Measurements from ENCODE around the gene SLC8A3.

SLC8A3 gene

GRCh38 chr14:70057519-70058136 lies 131.1 kb downstream of the SLC8A3 start:
- no peaks in the 10 kb centered on the region for H3K4me1 ChIP-seq (ENCODE audit: control insufficient read depth, low read depth, low read length)

DNA sequence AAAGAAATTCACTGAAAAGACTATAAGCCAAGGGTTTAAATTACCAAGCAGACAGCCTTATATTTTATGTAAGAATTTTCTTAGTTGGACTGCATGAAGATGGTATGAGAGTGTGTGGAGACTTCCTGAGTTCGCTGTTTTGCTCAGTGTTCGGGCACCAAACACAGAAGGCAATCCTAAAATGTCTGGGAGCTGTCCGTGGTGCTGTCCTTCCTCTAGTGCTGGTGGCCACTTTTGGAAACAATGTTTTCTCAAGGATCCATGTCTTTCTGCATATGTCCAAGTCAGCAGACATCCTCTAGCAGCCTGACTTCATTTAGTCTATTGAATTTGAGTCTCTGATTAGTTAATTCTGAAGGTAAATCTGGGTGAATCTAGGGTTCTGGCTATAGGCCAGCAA lies 135.8 kb downstream of the SLC8A3 start:
- no peaks in the 10 kb centered on the region for H3K36me3 ChIP-seq (ENCODE audit: control insufficient read depth, low read depth, low read length)
- no peak overlapping the region for H3K9ac ChIP-seq (ENCODE audit: low read length)
- no peaks in the 10 kb centered on the region for H3K4me1 ChIP-seq (ENCODE audit: control insufficient read depth, low read depth, low read length)
- no peaks in the 10 kb centered on the region for H3K9me3 ChIP-seq (ENCODE audit: control insufficient read depth, low read depth, low read length)
- no peak overlapping the region for H3K27ac ChIP-seq (ENCODE audit: low read length)
- no peak overlapping the region for H3K4me3 ChIP-seq (ENCODE audit: low read length)
- H3K27me3 ChIP-seq (ENCODE audit: control insufficient read depth, insufficient read depth, low read length): no peaks in the 10 kb centered on the region

More at GRCh38 chr14:70057519-70058136, 131.1 kb downstream of the SLC8A3 start:
- no peaks in the 10 kb centered on the region for H3K36me3 ChIP-seq (ENCODE audit: control insufficient read depth, low read depth, low read length)
- no peaks in the 10 kb centered on the region for H3K27me3 ChIP-seq (ENCODE audit: control insufficient read depth, insufficient read depth, low read length)
- no peak overlapping the region for H3K4me3 ChIP-seq (ENCODE audit: low read length)
- H3K9me3 ChIP-seq (ENCODE audit: control insufficient read depth, low read depth, low read length): no peaks in the 10 kb centered on the region
- no peak overlapping the region for H3K9ac ChIP-seq (ENCODE audit: low read length)
- H3K27ac ChIP-seq (ENCODE audit: low read length): no peak overlapping the region

- no peak overlapping the region for H3K9ac ChIP-seq (ENCODE audit: low read length)
- H3K27me3 ChIP-seq (ENCODE audit: control insufficient read depth, insufficient read depth, low read length): peaks cover 10% of the 10 kb centered on the region
- no peak overlapping the region for H3K4me3 ChIP-seq (ENCODE audit: low read length)
- H3K9me3 ChIP-seq (ENCODE audit: control insufficient read depth, low read depth, low read length): no peaks in the 10 kb centered on the region
- no peaks in the 10 kb centered on the region for H3K4me1 ChIP-seq (ENCODE audit: control insufficient read depth, low read depth, low read length)
- no peak overlapping the region for H3K27ac ChIP-seq (ENCODE audit: low read length)
- H3K36me3 ChIP-seq (ENCODE audit: control insufficient read depth, low read depth, low read length): no peaks in the 10 kb centered on the region
Measured at GRCh38 chr14:70050136-70050535, 138.6 kb downstream of the SLC8A3 start.

- Histone ChIP-seq H3K9me3 (ENCODE audit: control insufficient read depth, low read depth, low read length) (no peaks in the 10 kb centered on the region), H3K27me3 (ENCODE audit: control insufficient read depth, insufficient read depth, low read length) (peaks cover 10% of the 10 kb centered on the region), H3K4me1 (ENCODE audit: control insufficient read depth, low read depth, low read length) (no peaks in the 10 kb centered on the region), H3K4me3 (ENCODE audit: low read length) (no peak overlapping the region), H3K9ac (ENCODE audit: low read length) (no peak overlapping the region), H3K27ac (ENCODE audit: low read length) (no peak overlapping the region), H3K36me3 (ENCODE audit: control insufficient read depth, low read depth, low read length) (no peaks in the 10 kb centered on the region)
Measured at GRCh38 chr14:70049605-70050004, 139.1 kb downstream of the SLC8A3 start.

- H3K9me3 ChIP-seq (ENCODE audit: control insufficient read depth, low read depth, low read length): no peaks in the 10 kb centered on the region
- peaks cover 10% of the 10 kb centered on the region for H3K27me3 ChIP-seq (ENCODE audit: control insufficient read depth, insufficient read depth, low read length)
- no peak overlapping the region for H3K27ac ChIP-seq (ENCODE audit: low read length)
- no peaks in the 10 kb centered on the region for H3K4me1 ChIP-seq (ENCODE audit: control insufficient read depth, low read depth, low read length)
- H3K36me3 ChIP-seq (ENCODE audit: control insufficient read depth, low read depth, low read length): no peaks in the 10 kb centered on the region
- H3K4me3 ChIP-seq (ENCODE audit: low read length): no peak overlapping the region
- no peak overlapping the region for H3K9ac ChIP-seq (ENCODE audit: low read length)
Measured at GRCh38 chr14:70048313-70048654, 140.5 kb downstream of the SLC8A3 start.

DNA sequence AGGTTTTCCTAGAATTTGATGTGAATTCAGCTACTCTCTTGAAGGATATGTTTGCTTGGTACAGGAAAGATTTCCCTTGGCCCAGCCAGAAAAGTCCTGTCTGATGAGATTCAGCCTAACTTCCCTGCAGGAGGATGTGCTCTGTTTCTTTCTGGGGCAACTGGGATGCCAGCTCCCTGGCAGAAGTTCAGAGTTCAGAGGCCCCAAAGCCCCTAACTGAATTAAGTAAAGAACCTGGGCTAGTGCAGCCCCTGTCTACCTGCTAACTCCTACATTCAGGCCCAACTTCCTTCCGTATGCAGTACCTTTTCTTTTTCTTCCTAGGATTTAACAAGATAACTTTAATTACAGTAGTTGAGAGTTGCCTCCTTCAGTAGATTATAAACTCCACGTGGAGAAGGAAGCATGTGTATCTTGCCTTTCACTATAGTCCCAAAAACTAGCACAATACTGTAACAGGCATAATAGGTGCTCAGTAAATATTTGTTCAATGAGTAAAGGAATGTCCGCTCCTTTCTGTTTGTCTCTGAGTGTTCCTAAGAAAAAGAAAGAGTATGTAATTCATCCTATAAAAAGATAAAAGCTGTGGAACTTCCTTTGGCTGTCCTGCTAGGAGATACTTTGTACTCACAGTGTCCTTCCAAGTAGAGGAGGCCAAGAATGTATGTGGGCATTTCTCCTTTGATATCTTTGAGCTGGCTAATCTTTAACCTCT lies 141.0 kb downstream of the SLC8A3 start:
- Histone ChIP-seq H3K4me1 (ENCODE audit: control insufficient read depth, low read depth, low read length) (no peaks in the 10 kb centered on the region), H3K36me3 (ENCODE audit: control insufficient read depth, low read depth, low read length) (no peaks in the 10 kb centered on the region), H3K9me3 (ENCODE audit: control insufficient read depth, low read depth, low read length) (no peaks in the 10 kb centered on the region), H3K27me3 (ENCODE audit: control insufficient read depth, insufficient read depth, low read length) (peaks cover 10% of the 10 kb centered on the region), H3K9ac (ENCODE audit: low read length) (no peak overlapping the region), H3K27ac (ENCODE audit: low read length) (no peak overlapping the region), H3K4me3 (ENCODE audit: low read length) (no peak overlapping the region)

DNA sequence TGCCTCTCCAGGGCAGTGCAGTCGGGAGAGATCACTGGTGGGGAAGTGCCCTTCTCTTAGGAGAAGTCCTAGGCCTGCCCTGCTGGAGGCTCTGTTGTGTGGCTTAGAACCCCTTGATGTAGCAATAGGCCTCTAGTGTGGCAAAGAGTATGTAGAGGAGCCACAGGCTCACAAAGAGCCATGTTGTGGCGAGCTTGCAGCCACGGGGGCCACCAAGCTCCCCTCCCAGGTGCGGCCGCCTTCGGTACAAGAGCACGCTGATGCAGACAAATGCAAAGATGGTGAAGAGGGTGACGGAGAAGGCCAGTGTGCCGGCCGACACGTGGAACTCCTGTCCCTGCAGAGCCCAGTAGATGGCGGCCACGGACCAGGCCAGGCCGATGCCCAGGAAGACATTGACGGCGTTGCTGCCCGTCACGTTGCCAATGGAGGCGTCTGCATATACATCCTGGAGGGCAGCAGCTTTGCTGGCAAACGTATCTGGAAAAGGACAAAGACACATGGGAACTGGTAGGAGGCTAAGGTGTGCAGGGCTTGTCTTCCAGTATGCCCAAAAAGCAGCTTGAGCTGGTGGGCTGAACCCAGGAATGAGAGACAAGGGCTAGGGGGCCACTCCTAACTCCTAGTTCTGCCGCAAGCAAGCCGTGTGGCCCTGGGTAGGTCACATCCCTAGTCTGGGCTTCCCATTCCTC lies 142.8 kb downstream of the SLC8A3 start:
- Histone ChIP-seq H3K9ac (ENCODE audit: low read length) (no peak overlapping the region), H3K27ac (ENCODE audit: low read length) (no peak overlapping the region), H3K4me3 (ENCODE audit: low read length) (no peak overlapping the region), H3K27me3 (ENCODE audit: control insufficient read depth, insufficient read depth, low read length) (peaks cover 10% of the 10 kb centered on the region), H3K4me1 (ENCODE audit: control insufficient read depth, low read depth, low read length) (no peaks in the 10 kb centered on the region), H3K9me3 (ENCODE audit: control insufficient read depth, low read depth, low read length) (no peaks in the 10 kb centered on the region), H3K36me3 (ENCODE audit: control insufficient read depth, low read depth, low read length) (no peaks in the 10 kb centered on the region)

- H3K9me3 ChIP-seq (ENCODE audit: control insufficient read depth, low read depth, low read length): no peaks in the 10 kb centered on the region
- no peaks in the 10 kb centered on the region for H3K4me1 ChIP-seq (ENCODE audit: control insufficient read depth, low read depth, low read length)
- H3K36me3 ChIP-seq (ENCODE audit: control insufficient read depth, low read depth, low read length): no peaks in the 10 kb centered on the region
- peaks cover 10% of the 10 kb centered on the region for H3K27me3 ChIP-seq (ENCODE audit: control insufficient read depth, insufficient read depth, low read length)
- no peak overlapping the region for H3K27ac ChIP-seq (ENCODE audit: low read length)
- no peak overlapping the region for H3K9ac ChIP-seq (ENCODE audit: low read length)
- no peak overlapping the region for H3K4me3 ChIP-seq (ENCODE audit: low read length)
Measured at GRCh38 chr14:70045310-70045709, 143.4 kb downstream of the SLC8A3 start.

- Histone ChIP-seq H3K4me3 (ENCODE audit: low read length) (no peak overlapping the region), H3K4me1 (ENCODE audit: control insufficient read depth, low read depth, low read length) (no peaks in the 10 kb centered on the region), H3K27me3 (ENCODE audit: control insufficient read depth, insufficient read depth, low read length) (peaks cover 10% of the 10 kb centered on the region), H3K27ac (ENCODE audit: low read length) (no peak overlapping the region), H3K9me3 (ENCODE audit: control insufficient read depth, low read depth, low read length) (no peaks in the 10 kb centered on the region), H3K36me3 (ENCODE audit: control insufficient read depth, low read depth, low read length) (no peaks in the 10 kb centered on the region), H3K9ac (ENCODE audit: low read length) (no peak overlapping the region)
Measured at GRCh38 chr14:70043001-70043400, 145.8 kb downstream of the SLC8A3 start.

- H3K27me3 ChIP-seq (ENCODE audit: control insufficient read depth, insufficient read depth, low read length): no peaks in the 10 kb centered on the region
- H3K4me3 ChIP-seq (ENCODE audit: low read length): no peak overlapping the region
- peaks cover 11% of the 10 kb centered on the region for H3K4me1 ChIP-seq (ENCODE audit: control insufficient read depth, low read depth, low read length)
- no peak overlapping the region for H3K27ac ChIP-seq (ENCODE audit: low read length)
- H3K9me3 ChIP-seq (ENCODE audit: control insufficient read depth, low read depth, low read length): no peaks in the 10 kb centered on the region
- no peaks in the 10 kb centered on the region for H3K36me3 ChIP-seq (ENCODE audit: control insufficient read depth, low read depth, low read length)
- no peak overlapping the region for H3K9ac ChIP-seq (ENCODE audit: low read length)
Measured at GRCh38 chr14:70036665-70037064, 152.1 kb downstream of the SLC8A3 start.

DNA sequence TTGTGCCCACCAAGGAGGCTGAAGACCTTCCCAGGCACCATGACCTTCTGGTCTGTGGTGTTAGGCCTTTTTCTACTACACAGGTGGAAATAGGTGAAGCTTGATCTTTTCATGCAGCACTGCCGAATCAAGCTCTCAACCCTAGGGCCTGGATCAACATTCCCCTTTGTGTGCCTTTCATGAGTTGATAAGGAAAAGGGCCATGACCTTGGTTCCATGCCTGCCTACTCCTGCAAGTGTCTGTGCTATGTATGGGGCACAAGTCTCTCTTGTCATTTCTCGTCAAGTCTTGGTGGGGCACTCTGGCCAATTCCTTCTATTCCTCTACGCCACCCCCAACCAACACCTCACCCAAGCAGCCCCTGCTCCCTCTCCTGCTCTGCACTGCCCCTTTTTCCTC lies 154.5 kb downstream of the SLC8A3 start:
- Histone ChIP-seq H3K9ac (ENCODE audit: low read length) (no peak overlapping the region), H3K4me3 (ENCODE audit: low read length) (no peak overlapping the region), H3K9me3 (ENCODE audit: control insufficient read depth, low read depth, low read length) (no peaks in the 10 kb centered on the region), H3K27me3 (ENCODE audit: control insufficient read depth, insufficient read depth, low read length) (no peaks in the 10 kb centered on the region), H3K4me1 (ENCODE audit: control insufficient read depth, low read depth, low read length) (peaks cover 11% of the 10 kb centered on the region), H3K27ac (ENCODE audit: low read length) (no peak overlapping the region), H3K36me3 (ENCODE audit: control insufficient read depth, low read depth, low read length) (no peaks in the 10 kb centered on the region)

GRCh38 chr14:70033561-70033960 lies 155.2 kb downstream of the SLC8A3 start:
- no peak overlapping the region for H3K9ac ChIP-seq (ENCODE audit: low read length)
- peaks cover 11% of the 10 kb centered on the region for H3K4me1 ChIP-seq (ENCODE audit: control insufficient read depth, low read depth, low read length)
- no peaks in the 10 kb centered on the region for H3K27me3 ChIP-seq (ENCODE audit: control insufficient read depth, insufficient read depth, low read length)
- no peak overlapping the region for H3K27ac ChIP-seq (ENCODE audit: low read length)
- H3K4me3 ChIP-seq (ENCODE audit: low read length): no peak overlapping the region
- no peaks in the 10 kb centered on the region for H3K36me3 ChIP-seq (ENCODE audit: control insufficient read depth, low read depth, low read length)
- no peaks in the 10 kb centered on the region for H3K9me3 ChIP-seq (ENCODE audit: control insufficient read depth, low read depth, low read length)
